Fibroblast of upper back skin (primary cell): ENCODE data around the gene MACROD2.

ENCODE experiments used
- DNase-seq: peaks from one replicate; pipeline ENCODE4 v3.0.0-alpha.2; 2013

Gene MACROD2

DNA sequence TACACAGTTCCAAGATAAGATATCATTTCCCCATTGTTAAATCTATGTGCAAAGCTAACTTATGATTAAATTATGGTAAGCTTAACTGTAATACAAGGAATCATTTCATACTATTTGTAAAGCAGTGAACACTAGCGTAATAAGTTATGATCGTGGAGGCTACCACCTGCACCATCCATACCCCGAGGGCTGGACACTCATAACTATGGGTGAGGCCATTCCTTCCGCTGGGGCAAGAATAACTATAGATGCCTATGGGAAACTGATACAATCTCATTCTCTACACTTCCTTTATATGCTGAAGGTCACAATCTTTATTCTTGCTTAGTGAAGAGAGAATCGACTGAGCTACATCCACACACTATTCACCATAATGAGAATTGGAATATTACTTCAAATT lies 1258.1 kb downstream of the MACROD2 start:
- DNase-seq = no peak

DNA sequence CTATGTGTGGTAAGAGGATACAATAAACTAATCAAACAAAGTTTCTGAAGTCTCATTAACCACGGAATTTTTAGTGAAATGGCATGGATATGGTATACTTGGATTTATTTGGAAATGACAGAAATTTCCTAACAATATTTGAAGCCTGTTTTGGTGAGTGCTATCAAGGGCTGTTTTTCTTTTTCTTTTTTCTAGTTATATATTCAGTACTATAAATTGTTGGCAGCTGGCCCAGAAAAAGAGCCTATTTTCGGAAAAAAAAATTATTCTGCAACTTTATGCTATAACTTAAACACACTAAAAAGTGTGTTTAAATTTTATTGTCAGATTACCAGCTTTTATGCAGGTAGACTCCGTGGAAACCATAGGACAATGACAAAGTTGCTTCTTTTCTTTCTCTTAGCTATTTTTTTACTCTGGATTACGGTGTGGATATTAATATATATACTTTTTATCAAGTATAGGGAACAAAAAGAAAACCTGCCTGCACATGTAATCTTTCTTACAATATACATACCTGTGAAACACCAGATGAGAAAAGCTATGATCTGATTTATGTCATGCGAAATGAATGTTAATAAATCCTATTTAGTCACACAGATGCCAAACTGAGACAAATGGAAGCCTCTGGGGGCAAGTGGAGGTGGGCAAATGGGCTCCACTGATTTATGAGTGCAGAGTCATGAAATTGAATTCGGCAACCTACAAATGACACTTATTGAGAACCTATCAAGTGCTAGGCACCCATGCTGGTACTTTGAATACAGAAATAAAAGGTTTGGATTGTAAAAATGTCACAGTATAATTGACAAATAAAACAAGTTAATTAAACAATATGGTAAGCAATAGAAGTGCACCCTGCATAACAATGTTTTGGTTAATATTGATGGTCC lies 1261.6 kb downstream of the MACROD2 start:
- no peak for DNase-seq

- no peak for DNase-seq
These were observed 1262.2 kb downstream of the MACROD2 start for GRCh38 chr20:15257569-15257870.

- DNase-seq = no peak
These were observed 1270.4 kb downstream of the MACROD2 start for GRCh38 chr20:15265581-15266309.

GRCh38 chr20:15267935-15268334 lies 1272.6 kb downstream of the MACROD2 start:
- DNase-seq = no peak

GRCh38 chr20:15278041-15278440 lies 1282.7 kb downstream of the MACROD2 start:
- no peak for DNase-seq

GRCh38 chr20:15287329-15287728 lies 1292.0 kb downstream of the MACROD2 start:
- no peak for DNase-seq

- DNase-seq = no peak
These were observed 1292.8 kb downstream of the MACROD2 start for GRCh38 chr20:15288106-15288505.

DNA sequence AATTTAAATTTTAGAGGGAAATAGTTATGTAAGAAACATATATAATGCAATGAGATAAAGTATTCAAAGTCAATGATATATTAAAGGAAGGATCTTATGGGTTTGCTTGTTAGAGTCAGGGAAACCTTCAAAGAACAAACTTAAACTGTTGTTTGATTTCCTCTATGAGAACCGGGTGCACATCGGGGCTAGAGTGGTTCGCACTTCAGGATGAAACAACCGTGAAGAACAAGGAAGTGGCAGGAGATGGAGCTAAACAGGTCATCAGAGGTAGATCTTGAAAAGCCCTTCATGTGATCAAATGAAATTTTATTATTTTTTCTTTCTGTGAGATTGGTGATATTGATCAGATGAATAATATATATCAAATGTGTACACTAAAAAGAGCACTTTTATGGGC lies 1294.0 kb downstream of the MACROD2 start:
- no peak for DNase-seq

GRCh38 chr20:15292405-15292804 lies 1297.1 kb downstream of the MACROD2 start:
- DNase-seq = no peak

DNA sequence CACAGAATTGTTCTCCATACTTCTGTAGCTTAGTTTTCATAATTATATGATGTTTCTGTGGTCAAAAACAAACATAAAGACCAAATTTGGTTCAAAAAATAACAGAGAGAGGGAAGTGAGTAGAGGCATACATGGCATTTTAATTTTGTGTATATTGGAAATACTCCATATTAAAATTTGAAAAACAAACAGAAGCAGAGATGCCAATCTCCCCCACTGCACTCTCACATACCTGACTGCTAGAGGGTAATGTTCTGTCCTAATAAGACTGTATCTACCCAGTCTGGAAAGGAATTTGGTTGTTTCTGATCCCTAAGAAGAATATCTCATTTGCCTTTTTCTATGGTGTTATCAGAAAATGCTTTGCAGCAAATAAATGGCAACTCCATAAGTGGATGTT lies 1301.1 kb downstream of the MACROD2 start:
- DNase-seq = no peak

DNA sequence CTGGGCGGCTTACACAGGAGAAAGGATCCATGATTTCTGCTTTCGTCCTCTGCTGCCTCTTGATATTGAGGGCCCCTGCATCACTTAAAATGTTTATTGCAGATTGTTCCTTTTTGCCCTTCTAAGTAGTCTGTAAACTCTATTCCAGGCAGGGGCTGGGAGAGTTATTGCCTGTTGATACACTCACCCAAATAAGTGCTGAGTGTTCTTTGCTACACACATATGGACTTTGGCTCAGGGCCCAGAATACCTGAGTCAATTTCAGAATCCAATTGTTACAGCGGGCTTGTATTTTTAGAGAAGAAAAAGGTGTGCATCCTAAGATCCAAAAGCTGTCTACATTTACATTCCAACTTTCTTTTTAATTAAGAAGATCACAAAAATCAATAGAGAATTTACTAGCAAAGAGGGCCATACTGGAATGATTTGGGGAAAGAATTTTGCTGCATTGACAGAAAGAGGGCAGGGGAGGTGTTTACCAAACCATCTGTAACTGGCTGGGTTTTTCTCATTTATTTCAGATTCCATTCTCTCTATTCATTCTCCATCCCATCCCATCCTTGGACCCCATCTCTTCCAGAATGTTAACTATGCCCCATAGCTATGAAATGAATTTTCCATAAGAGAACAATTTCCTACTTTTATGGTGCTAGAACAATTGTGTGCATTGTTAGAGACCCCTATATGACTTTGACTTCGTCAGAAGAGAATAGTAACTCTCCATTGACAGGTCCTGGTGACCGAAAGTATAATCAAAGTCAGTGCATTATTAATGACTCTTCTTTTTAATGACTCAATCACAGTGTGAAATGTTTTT lies 1302.0 kb downstream of the MACROD2 start:
- DNase-seq = peak; percentile 13

- DNase-seq = no peak
These were observed 1306.8 kb downstream of the MACROD2 start for GRCh38 chr20:15302075-15302474.

DNA sequence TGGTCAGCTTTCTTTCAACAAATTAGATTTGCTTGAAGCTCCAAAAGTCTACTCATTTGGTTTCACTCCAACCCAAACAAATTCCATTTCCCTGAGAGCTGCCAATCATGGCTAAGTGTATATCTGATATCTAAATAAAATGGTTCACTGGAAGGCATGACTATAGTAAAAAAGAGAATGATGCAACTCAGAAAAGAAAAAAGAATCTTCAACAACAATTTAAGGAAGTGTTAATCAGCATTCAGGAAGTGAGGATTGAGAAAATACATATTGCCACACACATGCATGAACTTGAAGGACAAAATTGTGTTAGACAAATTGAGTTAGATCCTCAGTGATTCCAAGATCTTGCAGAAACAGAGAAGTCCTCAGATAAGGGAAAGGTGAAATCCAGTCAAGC lies 1315.0 kb downstream of the MACROD2 start:
- no peak for DNase-seq

GRCh38 chr20:15316556-15316955 lies 1321.2 kb downstream of the MACROD2 start:
- no peak for DNase-seq

- no peak for DNase-seq
These were observed 1322.4 kb downstream of the MACROD2 start for GRCh38 chr20:15317546-15318232.

DNA sequence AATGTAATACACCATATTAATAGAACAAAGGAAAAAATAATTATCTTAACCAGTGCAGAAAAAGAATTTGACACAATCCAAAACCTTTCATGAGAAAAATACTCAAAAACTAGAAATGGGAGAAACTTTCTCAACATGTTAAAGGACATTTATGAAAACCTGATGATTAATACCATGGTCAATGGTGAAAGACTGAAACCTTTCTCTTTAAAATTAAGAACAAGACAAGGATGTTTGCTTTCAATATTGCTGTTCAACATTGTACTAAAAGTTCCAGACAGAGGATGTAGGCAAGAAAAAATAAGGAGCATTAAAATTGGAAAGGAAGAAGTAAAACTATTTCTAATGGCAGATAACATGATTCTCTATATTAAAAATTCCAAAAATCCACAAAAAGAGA lies 1323.4 kb downstream of the MACROD2 start:
- no peak for DNase-seq

DNA sequence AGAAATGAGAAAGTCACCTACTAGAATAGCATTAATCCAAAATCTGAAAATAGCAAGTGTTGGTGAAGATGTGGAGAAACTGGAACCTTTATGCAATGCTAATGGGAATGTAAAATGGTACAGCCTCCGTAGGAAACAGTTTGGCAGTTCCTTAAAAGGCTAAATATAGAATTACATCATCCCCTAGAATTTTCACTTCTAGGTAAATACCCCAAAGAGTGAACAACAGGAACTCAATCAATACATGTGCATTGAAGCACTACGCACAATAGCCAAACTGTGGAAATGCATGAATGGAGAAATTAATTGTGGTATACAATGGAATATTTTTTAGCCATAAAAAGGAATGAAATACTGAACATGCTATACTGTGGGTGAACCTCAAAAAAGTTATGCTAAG lies 1324.1 kb downstream of the MACROD2 start:
- no peak for DNase-seq

DNA sequence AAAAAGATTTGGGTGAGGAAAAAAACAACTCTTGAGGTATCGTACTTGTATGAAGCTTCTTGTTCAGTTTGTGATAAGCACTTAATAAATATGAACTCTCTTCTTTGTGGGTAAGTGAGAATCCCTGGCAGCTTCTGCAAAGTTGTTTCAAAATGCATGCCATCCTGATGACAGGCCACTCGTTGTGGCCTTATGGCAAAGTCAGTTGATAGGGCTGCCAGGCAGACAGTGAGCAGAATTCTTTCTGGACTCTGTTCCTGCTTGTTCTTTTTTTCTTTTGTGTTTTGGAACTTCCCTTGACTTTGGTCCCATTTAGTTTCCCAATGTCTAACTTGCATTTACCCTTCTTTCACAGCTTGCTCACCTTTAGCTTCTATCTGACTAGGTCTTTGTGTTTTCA lies 1325.6 kb downstream of the MACROD2 start:
- no peak for DNase-seq

DNA sequence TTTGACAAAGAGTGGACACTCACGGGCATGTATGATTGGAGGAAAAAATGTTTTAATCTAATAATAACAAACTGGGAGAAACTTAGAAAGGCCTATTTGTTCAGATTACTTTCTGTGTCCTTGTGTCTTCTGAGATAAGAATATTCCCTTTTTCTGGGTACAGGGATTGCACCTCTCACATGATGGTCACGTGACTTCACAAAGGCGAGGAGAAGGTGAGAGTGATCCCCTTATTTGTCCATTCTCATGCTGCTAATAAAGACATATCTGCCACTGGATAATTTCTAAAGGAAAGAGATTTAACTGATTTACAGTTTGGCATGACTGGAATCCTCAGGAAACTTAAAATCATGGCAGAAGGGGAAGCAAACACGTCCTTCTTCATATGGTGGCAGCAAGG lies 1331.8 kb downstream of the MACROD2 start:
- DNase-seq = no peak

- no peak for DNase-seq
These were observed 1332.8 kb downstream of the MACROD2 start for GRCh38 chr20:15328084-15328483.

DNA sequence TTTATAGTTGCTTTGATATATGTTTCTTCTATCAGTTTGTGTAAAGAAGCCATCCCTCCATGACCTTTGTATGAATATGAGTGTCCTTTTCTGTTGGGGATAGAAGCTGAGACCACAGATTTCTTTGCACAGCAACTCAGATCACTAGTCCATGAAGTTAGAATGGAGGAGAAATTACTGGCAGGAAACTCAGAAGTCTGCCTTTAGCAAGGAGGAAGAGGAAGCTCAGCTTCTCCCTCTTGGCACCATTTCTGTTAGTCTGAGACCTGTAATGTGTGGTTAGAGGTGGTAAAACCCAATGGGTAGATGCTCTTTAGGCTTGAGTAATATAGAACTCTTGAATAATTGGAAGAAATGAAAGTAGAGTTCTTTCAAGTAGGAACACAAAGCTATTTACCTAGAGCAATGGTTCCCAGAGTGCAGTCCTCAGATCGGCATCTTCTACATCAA lies 1337.4 kb downstream of the MACROD2 start:
- no peak for DNase-seq

GRCh38 chr20:15333170-15333569 lies 1337.9 kb downstream of the MACROD2 start:
- no peak for DNase-seq
